H9 (cell line): ENCODE results near the gene DTYMK. TPM values are rescaled to one million over a fixed set of nuclear protein-coding genes. Genes with fewer than 3 reads are reported as not detected.

Experiments
- DNase-seq: peaks from one replicate; pipeline ENCODE4 v3.0.0-alpha.2; 2017
- H2AFZ ChIP-seq: one replicate; pipeline ENCODE4 v1.6.1; 2013; ENCODE audit warnings: mild to moderate bottlenecking, low read length, control low read depth, moderate library complexity
- H2AK5ac ChIP-seq: 2 replicates; pipeline ENCODE4 v1.6.1; 2013; ENCODE audit warnings: low read length, control low read depth, mixed read lengths; ENCODE audit not compliant: insufficient read length
- H2BK120ac ChIP-seq: one replicate; pipeline ENCODE4 v1.6.1; 2013; ENCODE audit warnings: low read depth, mild to moderate bottlenecking, low read length, control low read depth, inconsistent platforms; ENCODE audit not compliant: poor library complexity, severe bottlenecking
- H2BK12ac ChIP-seq: 2 replicates; pipeline ENCODE4 v1.6.1; 2013; ENCODE audit warnings: low read length, control low read depth, mixed read lengths, low read depth; ENCODE audit not compliant: insufficient read length
- H2BK15ac ChIP-seq: 2 replicates; pipeline ENCODE4 v1.6.1; 2013; ENCODE audit warnings: low read depth, low read length, control low read depth
- H2BK20ac ChIP-seq: one replicate; pipeline ENCODE4 v1.6.1; 2013; ENCODE audit warnings: low read depth, mild to moderate bottlenecking, low read length, control low read depth, inconsistent platforms; ENCODE audit not compliant: poor library complexity, severe bottlenecking
- H2BK5ac ChIP-seq: 2 replicates; pipeline ENCODE4 v1.6.1; 2013; ENCODE audit warnings: low read length, control low read depth, mixed read lengths; ENCODE audit not compliant: insufficient read length
- H3K14ac ChIP-seq: 2 replicates; pipeline ENCODE4 v1.6.1; 2013; ENCODE audit warnings: low read length, control low read depth; ENCODE audit not compliant: insufficient read depth
- H3K18ac ChIP-seq: 2 replicates; pipeline ENCODE4 v1.6.1; 2013; ENCODE audit warnings: low read depth, mild to moderate bottlenecking, mixed read lengths, low read length, control low read depth; ENCODE audit not compliant: insufficient read length
- H3K23ac ChIP-seq: 2 replicates; pipeline ENCODE4 v1.6.1; 2013; ENCODE audit warnings: low read length, control low read depth, mixed read lengths, low read depth; ENCODE audit not compliant: insufficient read length
- H3K23me2 ChIP-seq: 2 replicates; pipeline ENCODE4 v1.6.1; 2013; ENCODE audit warnings: low read depth, mild to moderate bottlenecking, mixed read lengths, low read length, control low read depth; ENCODE audit not compliant: insufficient read length, poor library complexity, severe bottlenecking
- H3K27ac ChIP-seq: 2 replicates; pipeline ENCODE4 v1.5.1; 2013; ENCODE audit warnings: low read length, control low read depth, mixed read lengths, low read depth; ENCODE audit not compliant: insufficient read length
- H3K27me3 ChIP-seq: 2 replicates; pipeline ENCODE4 v1.6.1; 2013; ENCODE audit warnings: low read length, control low read depth, inconsistent platforms; ENCODE audit not compliant: insufficient read depth
- H3K4ac ChIP-seq: 2 replicates; pipeline ENCODE4 v1.6.1; 2013; ENCODE audit warnings: low read depth, mild to moderate bottlenecking, control low read depth, inconsistent platforms, low read length, moderate library complexity
- H3K4me1 ChIP-seq: 2 replicates; pipeline ENCODE4 v1.6.1; 2013; ENCODE audit warnings: low read length, control low read depth, inconsistent platforms; ENCODE audit not compliant: insufficient read depth
- H3K4me2 ChIP-seq: 2 replicates; pipeline ENCODE4 v1.6.1; 2013; ENCODE audit warnings: low read length, control low read depth, mixed read lengths; ENCODE audit not compliant: insufficient read length, insufficient read depth
- H3K56ac ChIP-seq: 2 replicates; pipeline ENCODE4 v1.6.1; 2013; ENCODE audit warnings: low read depth, mild to moderate bottlenecking, mixed read lengths, low read length, control low read depth; ENCODE audit not compliant: insufficient read length
- H3K79me1 ChIP-seq: 2 replicates; pipeline ENCODE4 v1.6.1; 2013; ENCODE audit warnings: low read depth, mild to moderate bottlenecking, moderate library complexity, low read length, control low read depth, inconsistent platforms; ENCODE audit not compliant: insufficient read depth, poor library complexity, severe bottlenecking
- H3K79me2 ChIP-seq: 2 replicates; pipeline ENCODE4 v1.6.1; 2013; ENCODE audit warnings: low read length, control low read depth, inconsistent platforms; ENCODE audit not compliant: insufficient read depth
- H3K9ac ChIP-seq: 2 replicates; pipeline ENCODE4 v1.6.1; 2013; ENCODE audit warnings: low read length, control low read depth, mixed read lengths; ENCODE audit not compliant: insufficient read length; ENCODE audit errors: extremely low read depth
- H3K9me3 ChIP-seq: one replicate; pipeline ENCODE4 v1.6.1; 2013; ENCODE audit warnings: low read depth, low read length, inconsistent platforms; ENCODE audit not compliant: control insufficient read depth
- H3T11ph ChIP-seq: one replicate; pipeline ENCODE4 v1.6.1; 2013; ENCODE audit warnings: mild to moderate bottlenecking, low read length, control low read depth, inconsistent platforms
- H4K20me1 ChIP-seq: one replicate; pipeline ENCODE4 v1.6.1; 2013; ENCODE audit not compliant: control insufficient read depth, insufficient read length, insufficient read depth
- H4K5ac ChIP-seq: 2 replicates; pipeline ENCODE4 v1.6.1; 2013; ENCODE audit warnings: low read depth, mild to moderate bottlenecking, mixed read lengths, low read length, control low read depth; ENCODE audit not compliant: insufficient read length
- H4K8ac ChIP-seq: replicated peaks from 2 replicates; pipeline ENCODE4 v1.6.1; 2013; ENCODE audit warnings: low read length, control low read depth, mixed read lengths, low read depth; ENCODE audit not compliant: insufficient read length
- H4K91ac ChIP-seq: 2 replicates; pipeline ENCODE4 v1.6.1; 2013; ENCODE audit warnings: low read depth, mild to moderate bottlenecking, moderate library complexity, mixed read lengths, low read length, control low read depth; ENCODE audit not compliant: insufficient read length
- H3K27ac Mint-ChIP-seq, 3 experiments: 2 replicates in 2 of 3; 3 replicates in 1 of 3; pipeline ENCODE4 v1.8.0; 2020 to 2021; ENCODE audit warnings: mixed read lengths in 3 of 3, mild to moderate bottlenecking in 1 of 3, moderate library complexity in 1 of 3
- H3K27me3 Mint-ChIP-seq: 2 replicates; pipeline ENCODE4 v1.8.0; 2021; ENCODE audit warnings: low read depth, mild to moderate bottlenecking, moderate library complexity, mixed read lengths
- H3K36me3 Mint-ChIP-seq, 3 experiments: 2 replicates in 2 of 3; 3 replicates in 1 of 3; pipeline ENCODE4 v1.8.0; 2020 to 2021; ENCODE audit warnings: low read depth in 3 of 3, mixed read lengths in 3 of 3; ENCODE audit not compliant: insufficient read depth in 1 of 3
- H3K4me1 Mint-ChIP-seq, 2 experiments: 2 replicates each; pipeline ENCODE4 v1.8.0; 2020; ENCODE audit warnings: mixed read lengths in 2 of 2
- H3K4me3 Mint-ChIP-seq, 2 experiments: 2 replicates in 1 of 2; 3 replicates in 1 of 2; pipeline ENCODE4 v1.8.0; 2020 to 2021; ENCODE audit warnings: mild to moderate bottlenecking in 2 of 2, mixed read lengths in 2 of 2, moderate library complexity in 1 of 2
- H3K9me3 Mint-ChIP-seq, 2 experiments: 2 replicates in 1 of 2; 3 replicates in 1 of 2; pipeline ENCODE4 v1.8.0; 2020; ENCODE audit warnings: mild to moderate bottlenecking in 2 of 2, mixed read lengths in 2 of 2, moderate library complexity in 1 of 2
- CTCF ChIP-seq: fragments of 200-600 bp; sonication (generic); conservative IDR thresholded peaks from 3 replicates; pipeline ENCODE4 v1.8.0; 2021; ENCODE audit warnings: antibody characterized with exemption, mild to moderate bottlenecking
- whole genome bisulfite sequencing: extraction: QIAGEN DNeasy Blood & Tissue Kit; methylation state at CpG from one replicate; pipeline ENCODE4 v1.1.7; 2013; ENCODE audit warnings: missing lambda C conversion rate, low lambda C conversion rate, mixed read lengths; ENCODE audit not compliant: insufficient read length; ENCODE audit errors: extremely low coverage; 5-methylcytosine and 5-hydroxymethylcytosine counted together
- total RNA-seq: library from RNA; stranded (reverse); gene quantifications from 2 replicates; pipeline ENCODE4 v1.2.1, GENCODE V29; 2021

DTYMK gene
- total RNA-seq, 1 experiment from 2014 or later = 76.0 TPM

- no CpG with 5 or more reads among the region's 98 CpGs for WGBS
- Histone ChIP-seq H3K18ac (no peak within 1 kb of the TSS), H4K91ac (no peak within 1 kb of the TSS), H3K9ac (peak within 1 kb of the TSS; percentile 2), H4K5ac (no peak within 1 kb of the TSS), H2AFZ (no peak within 1 kb of the TSS), H2BK15ac (no peak within 1 kb of the TSS), H2BK12ac (no peak within 1 kb of the TSS), H3K9me3 (no peaks in the 10 kb centered on the region), H3K4ac (no peak within 1 kb of the TSS), H3K27me3 (no peaks in the 10 kb centered on the region), H3K23ac (no peak within 1 kb of the TSS), H3K56ac (no peak within 1 kb of the TSS), H2BK5ac (no peak within 1 kb of the TSS), H2AK5ac (no peak within 1 kb of the TSS), H3K4me2 (peak within 1 kb of the TSS; percentile 76), H3K23me2 (peaks cover 12% of the 10 kb centered on the region), H3T11ph (no peak within 1 kb of the TSS), H4K8ac (no peak within 1 kb of the TSS), H3K4me1 (no peaks in the 10 kb centered on the region), H4K20me1 (peaks cover 7% of the 10 kb centered on the region), H3K79me2 (no peaks in the 10 kb centered on the region), H3K14ac (peak within 1 kb of the TSS; percentile 32; the same call in 1 of the 2 replicates), H2BK120ac (no peak within 1 kb of the TSS), H3K79me1 (no peaks in the 10 kb centered on the region), H3K27ac (no peak within 1 kb of the TSS), H2BK20ac (no peak within 1 kb of the TSS)
- Mint-ChIP-seq H3K27me3 (peaks cover 23% of the 10 kb centered on the region), H3K4me1 (0 out of 4 replicates have a peak, but pooled peaks cover 2 to 5% of the 10 kb centered on the region in 2 experiments), H3K36me3 (peaks cover 0 to 6% (median 4%) of the 10 kb centered on the region in 3 experiments; a peak in 2 of 7 replicates), H3K27ac (no peak within 1 kb of the TSS), H3K9me3 (no peaks in the 10 kb centered on the region), H3K4me3 (peak within 1 kb of the TSS; percentile 73 to 84)
- DNase-seq = peak; percentile 94
- TF ChIP-seq CTCF = no peak
Observed at GRCh38 chr2:241734467-241735208, 48.0 kb upstream of the DTYMK start, which contains the start of gene D2HGDH. TSS of gene D2HGDH (plus strand) at chr2:241734630. CDS start at chr2:241735225, 595 bp downstream.
